Measurements from ENCODE around the gene ZNF177.
"Not testable (repeated sequence)": the region's sequence is repeated elsewhere in the genome, so short reads cannot be mapped to it uniquely, and the experiment has no call there.

ZNF177 gene

GRCh38 chr19:9362905-9363304 is at the start of gene ZNF177:
TSS of gene ZNF177 (plus strand) at chr19:9363013. CDS start at chr19:9378312, 15,299 bp downstream.
- peak in 34 of 58 donors; percentile 0 to 55 (median 6) for DNase-seq

DNA sequence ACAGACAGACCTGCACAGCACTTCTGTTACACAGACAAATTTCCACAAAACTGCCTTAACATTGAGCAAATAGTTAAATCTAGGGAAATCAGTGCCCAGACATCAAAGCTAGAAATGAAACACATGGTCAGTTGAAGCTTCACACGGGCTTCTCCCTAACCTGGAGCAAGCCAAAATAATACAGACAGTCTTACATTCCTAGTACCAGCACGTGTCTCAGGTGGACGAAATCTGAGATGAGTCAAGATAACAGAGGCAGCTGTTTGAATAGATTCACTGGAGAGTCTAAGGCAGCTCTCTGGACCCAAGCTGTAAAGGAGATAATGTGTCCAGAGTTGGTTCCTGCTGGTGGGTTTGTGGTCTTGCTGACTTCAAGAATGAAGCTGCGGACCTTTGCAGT is 49.1 kb upstream of the ZNF177 start:
- no peak for DNase-seq

DNA sequence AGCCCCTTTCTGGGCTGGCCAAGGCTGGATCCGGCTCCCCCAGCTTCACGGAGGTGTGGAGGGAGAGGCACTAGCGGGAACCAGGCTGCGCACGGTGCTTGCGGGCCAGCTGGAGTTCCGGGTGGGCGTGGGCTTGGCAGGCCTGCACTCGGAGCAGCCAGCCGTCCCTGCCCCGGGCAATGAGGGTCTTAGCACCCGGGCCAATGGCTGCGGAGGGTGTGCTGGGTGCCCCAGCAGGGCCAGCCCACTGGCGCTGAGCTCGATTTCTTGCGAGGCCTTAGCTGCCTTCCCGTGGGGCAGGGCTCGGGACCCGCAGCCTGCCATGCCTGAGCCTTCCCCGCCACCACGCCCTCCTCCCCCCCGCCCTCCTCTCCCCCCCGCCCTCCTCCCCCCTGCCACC is 41.5 kb upstream of the ZNF177 start:
- no peak for DNase-seq

DNA sequence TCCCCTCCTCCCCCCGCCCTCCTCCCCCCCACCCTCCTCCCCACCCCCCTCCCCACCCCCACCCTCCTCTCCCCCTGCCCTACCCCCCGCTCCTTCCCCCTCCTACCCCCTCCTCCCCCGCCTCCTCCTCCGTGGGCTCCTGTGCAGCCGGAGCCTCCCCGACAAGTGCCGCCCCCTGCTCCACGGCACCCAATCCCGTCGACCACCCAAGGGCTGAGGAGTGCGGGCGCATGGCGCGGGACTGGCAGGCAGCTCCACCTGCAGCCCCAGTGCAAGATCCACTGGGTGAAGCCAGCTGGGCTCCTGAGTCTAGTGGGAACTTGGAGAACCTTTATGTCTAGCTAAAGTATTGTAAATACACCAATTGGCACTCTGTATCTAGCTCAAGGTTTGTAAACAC is 41.1 kb upstream of the ZNF177 start:
- DNase-seq = not testable (repeated sequence)

DNA sequence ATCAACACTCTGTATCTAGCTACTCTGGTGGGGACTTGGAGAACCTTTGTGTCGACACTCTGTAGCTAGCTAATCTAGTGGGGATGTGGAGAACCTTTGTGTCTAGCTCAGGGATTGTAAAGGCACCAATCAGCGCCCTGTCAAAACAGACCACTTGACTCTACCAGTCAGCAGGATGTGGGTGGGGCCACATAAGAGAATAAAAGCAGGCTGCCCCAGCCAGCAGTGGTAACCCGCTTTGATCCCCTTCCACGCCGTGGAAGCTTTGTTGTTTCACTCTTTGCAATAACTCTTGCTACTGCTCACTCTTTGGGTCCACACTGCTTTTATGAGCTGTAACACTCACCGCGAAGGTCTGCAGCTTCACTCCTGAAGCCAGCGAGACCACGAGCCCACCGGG is 40.6 kb upstream of the ZNF177 start:
- not testable (repeated sequence) for DNase-seq

- peak in 57 of 58 donors; percentile 23 to 86 (median 66) for DNase-seq
Measured at GRCh38 chr19:9323557-9323918, 39.3 kb upstream of the ZNF177 start.

DNA sequence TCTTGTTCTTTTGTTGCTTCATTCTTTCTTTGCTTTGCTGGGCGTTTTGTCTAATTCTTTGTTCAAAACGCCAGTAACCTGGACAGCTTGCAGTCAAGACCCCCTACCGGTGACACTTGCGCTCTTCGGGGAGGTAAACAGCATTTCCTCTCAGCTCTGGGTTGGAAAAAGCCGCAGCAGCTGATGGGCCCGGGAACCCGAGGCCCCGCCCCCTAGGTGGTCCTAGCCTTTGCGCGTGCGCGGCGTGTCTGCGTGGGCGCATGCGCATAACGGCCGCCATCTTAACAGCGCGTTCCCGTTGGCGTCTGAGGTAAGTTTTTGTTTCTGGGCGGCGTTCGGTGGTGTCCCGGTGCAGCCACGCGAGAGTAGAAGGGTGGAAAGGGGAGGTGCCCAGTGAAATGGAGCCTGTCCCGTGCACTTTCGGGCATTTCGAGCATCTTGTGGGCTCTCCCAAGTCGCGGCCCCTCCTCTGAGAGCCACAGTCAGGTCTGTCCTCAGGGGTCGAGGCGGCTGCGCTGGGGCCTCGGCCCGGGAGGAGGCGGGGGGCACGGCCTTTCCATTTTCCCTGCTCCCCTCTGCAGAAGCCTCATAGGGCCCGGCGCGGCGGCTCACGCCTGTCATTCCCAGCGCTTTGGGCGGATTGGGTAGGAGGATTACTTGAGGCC is 38.8 kb upstream of the ZNF177 start, which contains the start of gene ZNF559:
ZNF559 (plus strand) TSS at position 261 of the 665 bp plus-strand sequence. CDS start 14,371 bp downstream, outside the sequence.
- DNase-seq = peak in 57 of 58 donors; percentile 33 to 91 (median 83)

- peak in 1 of 58 donors; percentile 10 for DNase-seq
Measured at GRCh38 chr19:9324584-9324962, 38.2 kb upstream of the ZNF177 start.

DNA sequence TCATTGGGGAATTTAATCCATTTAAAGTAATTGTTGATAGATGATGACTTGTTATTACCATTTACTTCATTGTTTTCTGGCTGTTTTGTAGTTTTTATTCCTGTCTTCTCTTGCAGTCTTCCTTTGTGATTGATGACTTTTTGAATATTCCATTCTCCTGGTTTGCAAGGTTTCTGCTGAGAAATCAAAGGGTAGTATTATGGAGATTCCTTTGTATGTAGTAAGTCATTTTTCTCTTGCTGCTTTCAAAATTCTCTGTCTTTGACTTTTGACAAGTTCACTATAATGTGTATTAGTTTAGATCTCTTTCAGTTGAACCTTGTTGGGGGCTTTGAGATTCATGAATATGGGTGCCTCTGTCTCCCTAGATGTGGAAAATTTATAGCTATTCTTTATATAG is 32.8 kb upstream of the ZNF177 start:
- no peak for DNase-seq

DNA sequence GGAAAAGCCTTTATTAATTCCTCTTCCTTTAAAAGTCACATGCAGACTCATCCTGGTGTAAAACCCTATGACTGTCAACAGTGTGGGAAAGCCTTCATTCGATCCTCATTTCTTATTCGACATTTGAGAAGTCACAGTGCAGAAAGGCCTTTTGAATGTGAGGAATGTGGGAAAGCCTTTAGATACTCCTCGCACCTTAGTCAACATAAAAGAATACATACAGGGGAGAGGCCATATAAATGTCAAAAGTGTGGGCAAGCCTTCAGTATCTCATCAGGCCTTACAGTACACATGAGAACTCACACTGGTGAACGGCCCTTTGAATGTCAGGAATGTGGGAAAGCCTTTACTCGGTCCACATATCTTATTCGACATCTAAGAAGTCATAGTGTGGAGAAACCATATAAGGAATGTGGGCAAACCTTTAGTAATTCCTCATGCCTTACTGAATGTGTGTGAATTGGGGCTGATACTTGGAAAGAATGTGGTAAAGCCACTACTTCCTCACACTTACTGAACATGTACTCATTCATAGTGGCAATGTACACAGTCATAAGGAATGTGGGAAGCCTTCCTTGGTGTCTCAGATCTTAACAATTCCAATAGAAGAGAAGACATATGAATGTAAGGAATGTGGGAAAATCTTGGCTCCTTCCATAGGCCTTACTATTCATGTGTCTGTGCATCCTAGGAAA is 20.1 kb upstream of the ZNF177 start:
- no peak for DNase-seq

DNA sequence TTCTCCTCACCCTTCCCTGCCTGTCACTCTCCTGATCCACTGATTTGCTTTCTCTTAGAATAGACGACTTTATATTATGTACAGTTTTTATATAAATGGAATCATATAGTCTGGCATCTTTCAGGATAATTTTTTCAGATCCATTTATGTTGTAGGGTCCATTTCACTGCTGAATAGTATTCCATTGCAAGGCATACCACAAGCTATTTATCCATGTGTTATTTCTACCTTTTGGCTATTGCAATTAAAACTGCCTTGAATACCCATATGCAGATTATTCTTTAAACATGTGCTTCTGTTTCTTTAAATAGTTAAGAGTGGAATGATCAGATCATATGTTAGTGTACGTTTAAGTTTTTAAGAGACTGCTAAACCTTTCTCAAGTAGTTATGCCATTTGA is 17.8 kb upstream of the ZNF177 start:
- DNase-seq = no peak

DNA sequence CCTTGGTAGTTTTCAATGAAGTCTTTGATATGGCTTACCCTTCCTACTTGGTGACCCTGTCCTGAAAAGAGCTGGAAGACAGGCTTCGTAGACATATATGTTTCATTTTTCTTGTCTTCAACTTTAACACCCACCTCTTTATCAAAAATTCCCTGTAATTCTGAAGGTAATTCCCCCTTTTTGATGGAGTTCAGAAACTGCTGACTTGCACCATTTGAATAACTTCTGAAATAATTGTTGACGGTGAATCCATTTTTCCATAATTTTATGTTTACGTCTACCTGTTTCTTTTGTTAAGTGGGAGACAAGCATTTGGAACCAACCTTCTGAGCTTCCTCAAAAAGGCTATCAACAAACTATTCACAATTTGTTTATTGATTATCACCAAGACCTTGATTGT is 14.6 kb upstream of the ZNF177 start:
- DNase-seq = no peak

DNA sequence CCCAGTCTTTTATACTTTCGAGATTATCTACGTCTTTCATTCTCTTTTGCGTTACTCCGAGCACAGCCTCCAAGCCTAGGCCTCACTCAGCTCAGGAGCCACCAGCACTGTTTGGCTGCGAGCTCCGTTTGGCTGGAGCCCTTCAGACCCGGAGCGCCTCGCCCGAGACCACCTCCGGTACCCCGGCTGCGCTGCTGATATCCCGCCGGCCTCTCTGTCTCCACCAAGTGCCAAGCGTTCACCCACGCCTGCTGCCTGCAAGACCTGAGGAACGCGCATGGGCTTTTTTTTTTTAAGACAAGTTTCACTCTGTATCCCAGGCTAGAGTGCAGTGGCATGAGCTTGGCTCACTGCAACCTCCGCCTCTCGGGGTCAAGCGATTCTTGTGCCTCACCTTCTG is 14.1 kb upstream of the ZNF177 start:
- no peak for DNase-seq

DNA sequence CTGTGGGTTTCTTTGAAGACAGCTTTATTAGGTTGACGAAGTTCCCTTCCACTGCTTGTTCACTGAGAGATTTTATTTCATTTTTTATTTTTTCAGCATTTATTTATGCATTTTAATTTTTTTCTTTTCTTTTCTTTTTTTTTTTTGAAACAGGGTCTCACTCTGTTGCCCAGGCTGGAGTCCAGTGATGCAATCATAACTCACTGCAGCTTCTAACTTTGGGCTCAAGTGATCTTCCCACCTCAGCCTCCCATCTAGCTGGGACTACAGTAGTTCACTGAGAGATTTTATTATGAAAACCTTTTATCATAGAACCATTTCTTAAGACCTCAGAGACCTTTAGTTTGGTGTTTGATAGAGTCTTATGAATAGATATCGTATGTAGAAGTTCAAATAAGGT is 10.3 kb upstream of the ZNF177 start:
- DNase-seq = no peak

GRCh38 chr19:9353011-9353410 is 9.8 kb upstream of the ZNF177 start:
- no peak for DNase-seq

GRCh38 chr19:9354651-9355050 is 8.2 kb upstream of the ZNF177 start:
- no peak for DNase-seq

DNA sequence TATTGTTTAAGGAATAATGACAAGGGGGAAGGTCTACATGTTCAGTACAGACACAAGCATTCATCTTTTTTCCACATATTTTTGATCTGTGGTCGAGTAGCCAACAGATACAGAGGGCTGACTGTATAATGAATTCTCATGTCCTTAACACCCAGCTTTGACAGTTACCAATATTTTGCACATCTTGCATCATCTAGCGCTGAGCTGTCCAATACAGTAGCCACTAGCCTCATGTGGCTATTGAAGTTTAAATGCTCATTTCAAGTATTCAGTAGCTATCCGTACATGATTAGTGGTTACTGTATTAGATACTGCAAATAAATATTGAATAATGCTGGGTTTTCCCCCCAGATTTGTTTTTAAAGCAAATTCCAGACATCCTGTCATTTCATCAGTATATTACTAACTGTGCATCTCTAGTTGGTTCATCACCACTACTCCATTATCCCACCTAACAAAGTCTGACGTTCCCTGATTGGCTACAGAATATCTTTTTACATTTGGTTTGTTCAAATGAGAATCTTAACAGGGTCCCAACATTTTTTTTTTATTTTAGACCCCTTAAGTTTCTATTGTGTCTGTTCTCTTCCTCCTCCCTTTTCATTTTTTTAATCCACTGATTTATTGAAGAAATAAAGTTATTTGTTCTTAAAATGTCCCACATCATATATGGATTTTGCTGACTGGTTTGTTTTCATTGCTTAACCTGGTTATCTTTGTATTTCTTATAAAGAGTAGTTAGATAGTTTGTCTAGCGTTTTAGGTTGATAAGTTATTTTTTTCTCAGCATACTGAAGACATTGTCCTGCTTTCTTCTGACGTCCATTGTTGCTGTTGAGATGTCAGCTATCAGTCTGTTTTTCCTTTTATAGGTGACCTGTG is 8.2 kb downstream of the ZNF177 start:
- no peak for DNase-seq

DNA sequence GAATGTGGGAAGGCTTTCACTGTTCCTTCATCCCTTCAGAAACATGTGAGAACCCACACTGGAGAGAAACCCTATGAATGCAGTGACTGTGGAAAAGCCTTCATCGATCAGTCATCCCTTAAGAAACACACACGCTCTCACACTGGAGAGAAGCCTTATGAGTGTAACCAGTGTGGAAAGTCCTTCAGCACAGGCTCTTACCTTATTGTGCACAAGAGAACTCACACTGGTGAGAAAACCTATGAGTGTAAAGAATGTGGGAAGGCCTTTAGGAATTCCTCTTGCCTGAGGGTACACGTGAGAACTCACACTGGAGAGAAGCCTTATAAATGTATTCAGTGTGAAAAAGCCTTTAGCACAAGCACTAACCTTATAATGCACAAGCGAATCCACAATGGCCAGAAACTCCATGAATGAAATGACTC is 18.6 kb downstream of the ZNF177 start:
- no peak for DNase-seq

- peak in 43 of 58 donors; percentile 0 to 59 (median 16) for DNase-seq
Measured at GRCh38 chr19:9406798-9407352, 44.1 kb downstream of the ZNF177 start.

DNA sequence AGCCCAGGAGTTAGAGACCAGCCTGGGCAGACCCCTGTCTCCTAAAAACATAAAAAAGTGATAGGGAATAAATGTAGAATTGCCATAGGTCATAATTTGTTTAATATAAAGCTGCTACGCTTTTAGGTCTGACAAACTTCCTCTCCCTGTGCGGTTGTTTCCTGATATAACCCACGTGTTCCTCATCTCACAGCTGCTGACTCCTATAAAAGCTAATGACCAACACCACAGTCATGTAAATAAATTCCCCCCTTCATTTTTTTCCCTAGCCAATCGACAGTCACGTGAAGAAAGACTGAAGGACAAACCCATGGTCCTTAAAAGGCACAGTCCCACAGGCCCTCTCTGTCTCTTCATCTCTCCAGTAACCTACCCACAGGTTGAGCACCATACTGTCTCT is 45.0 kb downstream of the ZNF177 start:
- no peak for DNase-seq

GRCh38 chr19:9413240-9413954 is 50.6 kb downstream of the ZNF177 start:
- no peak for DNase-seq
